ENCODE measurements around the gene MMP13.

- TF ChIP-seq ZNF629 (CRISPR knock-in tag; conservative IDR thresholded peaks at IDR 0.05) (no peak), ZNF12 (CRISPR knock-in tag; IDR thresholded peaks at IDR 0.05) (no peak), TARDBP (CRISPR knock-in tag; IDR thresholded peaks at IDR 0.05) (no peak), E2F5 (CRISPR knock-in tag; conservative IDR thresholded peaks at IDR 0.05) (no peak), EP300 (IDR thresholded peaks at IDR 0.05; ENCODE audit: low read depth in 2 of 2, low read length in 2 of 2) (no peak), EP300 (CRISPR knock-in tag; IDR thresholded peaks at IDR 0.05; ENCODE audit: borderline replicate concordance) (no peak)
These were observed 35.3 kb downstream of the MMP13 start for GRCh38 chr11:102920118-102920684.
